Stimulated activated CD8-positive, alpha-beta memory T cell treated with anti-CD3 and anti-CD28 coated beads, Interleukin-2, amount 100 ng/mL, for 48 hours (primary cell): ENCODE measurements around the gene JMJD7.

Experiments
- DNase-seq, 2 donors: peaks; one replicate each; pipeline ENCODE4 v3.0.0-alpha.2; 2020; ENCODE audit warnings: low read depth in 2 of 2

Gene JMJD7

DNA sequence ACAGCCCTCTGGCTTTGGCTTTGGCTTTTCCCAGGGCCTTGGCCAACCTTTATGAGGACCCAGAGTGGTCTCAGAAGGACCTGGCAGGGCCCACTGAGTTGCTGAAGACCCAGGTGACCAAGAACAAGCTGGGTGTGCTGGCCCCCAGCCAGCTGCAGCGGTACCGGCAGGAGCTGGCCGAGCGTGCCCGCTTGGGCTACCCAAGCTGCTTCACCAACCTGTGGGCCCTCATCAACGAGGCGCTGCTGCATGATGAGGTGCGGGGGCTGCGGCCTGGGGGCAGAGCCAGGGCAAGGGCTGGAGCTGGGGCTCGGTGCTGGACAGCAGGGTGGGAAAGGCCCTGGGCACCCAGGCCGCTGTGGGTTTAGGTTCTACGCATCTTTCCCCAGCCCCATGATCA is 16.9 kb downstream of the JMJD7 start:
- DNase-seq: no peak

DNA sequence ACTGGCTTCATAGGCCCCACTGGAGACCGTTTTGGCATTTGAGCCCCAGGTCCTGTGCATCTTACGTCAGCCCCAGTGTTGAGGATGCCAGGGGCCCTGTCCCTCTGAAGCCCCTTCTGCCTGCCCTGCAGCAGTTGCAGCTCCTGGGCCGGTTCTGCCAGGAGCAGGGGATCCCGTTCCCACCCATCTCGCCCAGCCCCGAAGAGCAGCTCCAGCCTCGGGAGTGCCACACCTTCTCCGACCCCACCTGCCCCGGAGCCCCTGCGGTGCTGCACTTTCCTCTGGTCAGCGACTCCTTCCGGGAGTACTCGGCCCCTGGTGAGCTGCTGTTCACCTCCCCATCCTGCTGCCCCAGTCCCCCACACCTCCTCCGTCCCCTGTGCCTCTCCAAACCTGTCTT is 19.3 kb downstream of the JMJD7 start:
- DNase-seq: no peak

DNA sequence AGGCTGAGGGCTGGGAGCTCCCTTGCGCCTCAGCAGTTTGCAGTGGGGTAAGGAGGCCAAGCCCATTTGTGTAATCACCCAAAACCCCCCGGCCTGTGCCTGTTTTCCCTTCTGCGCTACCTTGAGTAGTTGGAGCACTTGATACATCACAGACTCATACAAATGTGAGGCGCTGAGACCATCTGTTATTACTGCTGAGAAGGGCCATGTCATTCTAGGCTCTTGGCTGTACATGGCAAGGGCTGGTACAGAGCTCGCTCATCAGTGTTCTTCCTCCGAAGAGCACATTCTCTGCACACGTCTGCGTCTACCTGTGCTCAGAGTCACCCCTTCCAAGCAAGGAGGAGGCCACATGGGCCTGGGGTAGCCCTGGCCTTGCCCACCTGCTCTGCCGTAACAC is 20.1 kb downstream of the JMJD7 start:
- no peak for DNase-seq

DNA sequence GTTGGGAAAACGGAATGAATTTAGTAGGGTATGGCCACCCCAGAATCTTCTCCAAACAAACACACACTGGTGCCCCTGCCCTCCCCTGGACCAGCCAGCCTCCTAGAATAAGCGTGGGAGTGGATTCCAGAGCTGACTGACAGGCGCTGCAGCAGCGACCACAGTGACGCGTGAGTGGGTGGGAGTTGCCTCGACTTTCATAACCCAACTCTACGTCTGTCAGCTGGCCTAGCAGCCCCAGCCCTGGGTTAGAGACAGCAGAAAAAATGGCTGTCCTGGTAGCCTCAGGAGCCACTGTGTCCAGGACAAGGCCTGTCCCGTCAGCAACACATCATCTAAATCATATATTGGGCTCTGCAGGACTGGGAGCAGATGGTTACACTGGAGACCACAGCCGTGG is 20.7 kb downstream of the JMJD7 start:
- DNase-seq: peak in 1 of 2 donors; percentile 58

DNA sequence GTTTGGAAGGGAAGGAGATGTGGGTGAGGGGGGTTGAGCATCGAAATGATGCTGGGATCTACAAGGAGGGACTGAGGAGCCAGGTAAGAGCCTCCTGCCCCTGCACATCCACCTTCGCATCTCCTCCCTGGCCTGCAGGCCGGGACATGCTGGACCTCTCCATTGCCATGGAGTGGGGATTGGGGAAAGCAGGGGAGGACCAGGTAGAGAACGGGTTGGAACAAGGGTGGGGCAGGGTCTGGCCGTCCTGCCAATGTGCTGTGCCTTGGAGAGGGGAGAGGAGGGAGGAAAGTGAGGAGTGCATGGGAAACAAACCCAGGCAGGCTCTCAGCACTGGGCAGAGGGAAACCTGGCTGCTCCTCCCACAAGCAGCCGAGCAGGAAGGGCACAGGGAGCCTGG is 21.3 kb downstream of the JMJD7 start:
- DNase-seq: no peak

DNA sequence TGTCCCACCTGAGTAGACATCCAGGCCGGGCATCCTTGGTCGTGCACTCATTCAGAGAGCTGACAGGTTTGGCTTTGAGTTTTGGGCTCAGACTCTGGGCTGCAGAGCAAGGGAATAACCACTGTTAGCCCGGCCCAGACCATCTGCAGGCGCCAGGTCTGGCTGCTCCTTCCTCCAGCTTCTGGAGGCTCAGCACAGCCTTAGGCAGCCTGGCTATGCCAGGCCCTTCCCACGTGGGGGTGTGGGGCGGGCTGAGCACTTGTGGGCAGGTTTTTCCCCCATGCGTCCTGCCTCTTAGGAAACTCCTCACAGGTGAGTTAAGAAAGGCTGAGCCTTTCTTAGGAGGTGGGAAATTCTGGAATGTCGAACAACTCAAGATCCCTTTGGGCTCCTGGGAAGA is 22.0 kb downstream of the JMJD7 start:
- no peak for DNase-seq

DNA sequence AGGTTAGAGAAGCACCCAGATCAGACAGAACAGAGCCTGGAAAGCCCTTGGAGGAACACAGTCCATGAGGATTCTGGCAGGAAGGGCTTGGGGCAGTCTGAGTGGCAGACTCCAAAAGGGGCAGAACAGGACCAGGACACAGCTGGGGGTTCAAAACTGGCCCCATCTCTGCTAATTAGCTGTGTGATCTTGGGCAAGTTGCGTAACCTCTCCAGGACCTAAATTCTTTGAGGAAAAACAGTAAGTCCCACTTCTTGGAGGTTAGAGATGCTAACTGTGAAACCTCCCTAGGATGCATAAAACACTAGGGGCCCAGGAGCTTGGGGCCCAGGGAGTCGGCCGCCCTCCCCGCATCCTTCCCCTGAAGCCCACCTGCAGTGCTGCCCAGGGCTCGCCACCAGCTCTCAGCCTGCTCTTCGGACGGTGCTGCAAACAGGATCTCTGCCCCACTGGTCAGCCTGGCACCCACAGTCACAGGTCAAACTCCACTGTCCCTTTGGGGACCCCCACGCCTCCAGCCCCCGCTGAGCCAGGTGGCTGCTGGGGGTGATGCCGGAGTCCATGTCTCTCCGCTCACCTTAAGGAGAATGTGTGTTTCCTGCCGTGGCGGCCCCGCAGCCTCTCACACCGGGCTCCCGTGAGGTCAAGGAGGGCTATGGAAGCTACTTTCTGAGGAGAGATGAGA is 22.7 kb downstream of the JMJD7 start:
- DNase-seq: no peak

DNA sequence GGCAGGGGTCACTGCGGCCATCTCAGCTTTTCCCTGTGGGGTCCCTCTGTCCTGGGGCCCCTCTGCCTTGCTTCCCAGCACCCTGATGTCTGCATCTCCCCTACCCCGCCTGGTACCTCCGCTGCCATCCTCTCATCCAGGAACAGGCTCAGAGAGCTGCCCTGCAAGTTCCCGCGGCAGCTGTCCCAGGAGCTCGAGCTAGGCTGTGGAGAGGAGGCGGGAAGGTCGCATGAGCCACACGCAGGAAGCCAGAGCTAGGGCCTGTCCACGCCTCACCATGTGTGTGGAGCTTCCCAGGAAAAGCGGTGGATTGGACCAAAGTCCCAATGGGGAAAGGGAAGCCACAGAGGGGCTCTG is 23.3 kb downstream of the JMJD7 start:
- no peak for DNase-seq

DNA sequence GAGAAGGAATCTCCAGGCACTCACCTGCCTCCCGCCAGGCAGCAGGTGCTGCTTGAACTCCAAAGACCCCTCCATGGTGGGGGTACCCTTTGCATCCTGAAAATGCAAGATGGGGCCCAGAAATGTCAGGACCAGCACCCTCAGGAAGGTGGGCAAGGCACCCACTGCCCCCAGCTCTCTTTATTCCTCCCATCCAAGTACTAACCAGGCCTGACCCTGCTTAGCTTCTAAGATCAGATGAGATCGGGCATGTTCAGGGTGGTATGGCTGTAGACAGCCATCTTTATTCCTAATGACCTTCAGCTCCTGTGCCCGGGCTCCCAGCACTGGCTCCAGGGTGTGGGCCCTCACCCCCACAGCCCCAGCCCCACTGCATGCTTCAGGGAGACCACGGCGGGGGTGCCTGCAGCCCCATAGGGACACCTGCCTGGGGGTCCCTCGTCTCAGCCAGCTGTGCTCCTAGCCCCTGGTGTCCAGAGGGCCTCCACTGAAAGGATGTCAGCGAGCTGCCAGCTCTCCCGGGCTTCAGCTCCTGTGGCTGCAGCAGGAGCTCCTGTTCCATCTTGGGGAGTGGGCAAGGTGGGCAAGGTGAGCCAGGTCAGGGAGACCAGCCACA is 24.0 kb downstream of the JMJD7 start:
- no peak for DNase-seq

DNA sequence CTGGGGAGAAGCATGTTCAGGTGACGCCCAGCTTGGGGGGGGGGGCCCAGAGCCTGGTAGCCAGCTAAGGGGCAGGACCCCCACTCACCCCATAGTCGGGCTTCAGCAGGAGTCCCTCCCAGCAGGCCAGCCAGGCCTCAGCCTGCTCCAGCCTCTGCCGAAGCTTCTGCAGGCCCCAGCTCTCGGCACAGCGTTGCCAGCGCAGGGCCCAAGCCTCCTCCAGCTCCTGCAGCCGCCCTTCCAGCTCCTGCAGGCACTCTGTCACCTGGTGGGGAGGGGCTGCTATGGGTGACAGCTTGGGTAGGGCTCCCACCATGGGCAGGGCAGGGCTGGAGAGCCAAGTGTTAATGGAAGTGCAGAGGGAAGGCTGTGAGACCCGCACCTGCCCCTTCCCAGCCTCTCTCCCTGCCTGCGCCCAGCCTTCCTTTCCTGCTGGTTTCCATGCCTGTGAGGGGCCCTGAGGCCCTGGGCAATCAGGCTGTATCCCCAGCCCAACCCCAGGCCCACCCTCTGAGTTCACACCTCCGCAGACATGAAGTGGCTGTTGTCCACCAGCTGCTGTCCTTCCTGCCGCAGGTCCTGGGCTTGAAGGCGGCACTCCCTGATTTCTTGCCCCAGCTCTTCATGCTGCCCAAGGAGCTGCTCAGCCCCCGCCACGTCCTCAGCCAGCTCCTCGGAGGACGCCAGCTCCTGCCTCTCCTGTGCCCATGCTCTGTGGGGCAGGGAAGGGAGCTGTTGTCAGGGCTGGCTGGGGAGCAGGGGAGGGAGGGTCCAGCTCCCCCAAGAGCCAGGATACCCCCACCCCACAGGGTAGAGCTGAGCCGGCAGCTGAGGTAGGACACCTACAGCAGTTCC is 25.1 kb downstream of the JMJD7 start:
- no peak for DNase-seq

DNA sequence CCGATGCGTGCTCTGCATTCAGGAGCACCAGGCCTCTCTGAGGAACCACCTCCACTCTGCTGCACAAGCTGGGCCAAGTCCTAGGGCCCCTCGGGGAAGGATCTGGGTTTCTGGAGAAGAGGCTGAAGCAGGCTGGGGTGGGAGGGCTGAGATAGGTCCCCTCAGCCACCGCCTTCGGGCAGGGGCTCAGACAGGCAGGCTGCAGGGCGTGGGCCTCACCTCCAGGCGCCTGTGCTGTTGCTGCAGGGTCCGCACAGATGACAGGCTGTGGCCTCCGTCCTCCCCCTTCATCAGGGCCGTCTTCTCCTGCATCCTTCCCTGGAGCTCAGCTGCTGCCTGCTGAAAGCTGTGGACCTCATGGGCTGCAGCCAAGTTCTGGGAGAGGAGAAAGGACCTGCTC is 25.9 kb downstream of the JMJD7 start:
- no peak for DNase-seq

DNA sequence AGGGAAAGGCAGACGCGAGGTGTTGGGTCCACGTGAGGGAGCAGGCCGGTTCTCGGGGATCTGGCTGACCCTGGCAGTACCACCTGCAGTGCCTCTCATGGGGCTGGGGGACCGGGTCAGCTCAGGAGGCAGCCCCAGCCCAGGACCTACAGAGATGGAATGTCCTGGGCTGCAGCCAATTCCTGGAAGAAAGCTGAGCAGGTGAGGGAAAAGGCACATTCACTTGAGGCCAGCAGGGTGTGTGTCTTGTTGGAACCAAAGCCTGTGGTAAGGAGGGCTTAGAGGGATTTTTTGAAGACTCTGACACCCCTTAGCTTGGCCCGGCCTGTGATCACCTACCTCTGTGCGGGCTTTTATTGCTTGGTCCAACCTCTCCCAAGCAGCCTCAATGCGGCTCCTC is 26.6 kb downstream of the JMJD7 start:
- no peak for DNase-seq

DNA sequence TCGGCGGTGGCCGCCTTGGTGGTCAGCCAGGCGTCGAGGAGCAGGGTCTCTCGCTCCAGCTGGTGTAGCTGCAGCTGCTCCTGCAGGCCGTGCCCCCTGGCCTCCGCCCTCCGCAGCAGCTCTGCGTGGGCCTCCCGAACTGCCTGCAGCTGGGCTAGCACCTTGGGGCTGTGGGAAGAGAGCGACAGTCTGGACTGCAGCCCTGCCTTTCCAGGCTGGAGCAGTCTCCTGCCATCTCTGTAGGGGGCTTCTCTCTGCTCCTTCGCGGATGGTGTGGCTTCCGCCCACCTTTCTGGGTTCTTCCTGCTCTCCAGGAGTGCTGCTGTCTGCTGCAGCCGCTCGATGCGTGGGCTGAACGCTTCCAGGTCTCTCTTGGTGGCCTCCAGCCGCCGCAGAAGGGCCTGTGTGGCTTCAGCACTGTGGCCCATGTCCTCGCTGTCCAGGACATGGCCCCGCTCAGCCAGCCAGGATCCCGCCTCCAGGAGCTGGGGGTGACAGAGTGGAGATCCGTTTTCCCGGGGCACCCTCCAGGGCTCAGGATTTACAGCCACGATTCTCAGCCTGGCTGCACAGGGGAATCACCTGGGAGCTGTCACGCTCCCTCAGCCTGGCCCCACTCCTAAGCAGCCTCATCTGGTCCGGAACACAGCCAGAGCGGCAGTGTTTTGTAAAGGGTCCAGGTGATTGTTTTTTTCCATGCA is 27.5 kb downstream of the JMJD7 start:
- no peak for DNase-seq

DNA sequence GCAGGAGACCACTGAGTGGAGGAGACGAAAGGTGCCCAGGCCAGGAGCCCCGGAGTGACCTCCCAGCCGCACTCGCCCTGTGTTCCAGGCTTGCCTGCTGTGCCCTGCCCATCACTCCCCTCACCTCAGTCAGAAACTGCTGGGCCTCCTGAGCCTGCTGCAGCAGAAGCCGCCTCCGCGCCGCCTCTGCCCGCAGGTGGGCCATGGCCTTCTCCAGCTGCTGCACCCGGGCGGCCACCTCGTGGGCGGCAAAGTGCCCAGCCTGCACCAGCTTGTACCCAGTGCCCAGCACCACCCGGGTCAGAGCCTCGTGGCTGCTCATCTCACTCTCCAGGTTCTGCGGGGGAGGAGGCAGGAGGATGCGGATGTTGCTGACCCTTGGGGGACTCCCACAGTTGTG is 28.4 kb downstream of the JMJD7 start:
- no peak for DNase-seq

DNA sequence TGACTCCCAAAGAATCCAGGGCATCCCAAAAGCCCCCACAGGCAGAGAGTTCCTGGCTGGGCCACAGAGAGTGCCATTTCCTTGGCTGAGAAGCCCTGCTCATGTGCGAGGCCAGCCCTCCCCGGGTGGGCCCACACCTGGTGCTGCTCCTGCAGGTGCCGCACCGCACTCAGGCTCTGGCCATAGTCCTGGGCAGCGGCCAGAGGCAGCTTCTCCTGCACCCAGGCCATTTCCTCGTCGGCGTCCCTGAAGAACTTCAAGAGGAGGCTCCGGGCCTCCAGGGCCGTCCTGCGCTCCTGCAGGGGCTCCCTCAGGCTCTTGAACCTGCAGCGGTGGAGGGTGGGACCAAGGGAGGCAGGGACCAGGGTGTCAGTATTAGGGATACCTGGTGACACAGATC is 28.8 kb downstream of the JMJD7 start:
- DNase-seq: no peak

DNA sequence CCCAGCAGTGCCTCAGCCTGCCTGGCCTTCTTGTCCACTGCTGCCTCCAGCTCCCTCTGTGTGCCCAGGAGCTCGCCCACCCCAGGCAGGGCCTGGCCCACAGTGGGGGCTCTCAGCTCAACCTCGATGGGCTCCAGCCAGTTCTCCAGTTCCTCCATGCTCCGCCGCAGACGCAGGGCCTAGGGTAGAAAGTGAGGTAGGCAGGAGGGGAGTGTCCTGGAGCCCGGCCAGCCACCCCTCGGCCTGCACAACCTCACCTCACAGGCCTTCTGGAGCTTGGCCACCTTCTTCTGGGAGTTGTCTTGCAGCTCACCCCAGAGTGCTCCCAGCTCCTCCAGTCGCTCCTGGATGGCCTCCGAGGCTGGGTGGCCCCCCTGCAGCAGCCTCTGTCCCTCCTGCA is 29.4 kb downstream of the JMJD7 start:
- DNase-seq: no peak

DNA sequence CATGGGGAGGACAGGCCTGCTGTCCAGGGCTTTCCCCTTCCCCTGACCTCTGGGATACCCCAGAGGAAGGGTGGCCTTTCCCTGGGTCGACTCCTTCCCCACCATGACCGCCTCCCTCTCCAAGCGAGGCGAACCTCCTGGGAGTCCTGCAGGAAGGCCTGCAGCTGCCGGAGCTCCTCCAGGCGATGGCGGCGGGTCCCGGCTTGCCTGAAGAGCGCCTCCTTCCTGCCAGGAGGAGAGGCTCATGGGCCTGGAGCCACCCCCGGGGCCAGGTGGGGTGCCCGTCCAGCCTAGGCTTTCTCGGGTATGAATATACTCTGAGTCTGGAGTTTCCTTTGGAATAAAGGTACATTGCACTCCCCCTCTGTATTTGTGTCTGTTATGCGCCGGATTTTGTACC is 30.9 kb downstream of the JMJD7 start:
- DNase-seq: no peak

DNA sequence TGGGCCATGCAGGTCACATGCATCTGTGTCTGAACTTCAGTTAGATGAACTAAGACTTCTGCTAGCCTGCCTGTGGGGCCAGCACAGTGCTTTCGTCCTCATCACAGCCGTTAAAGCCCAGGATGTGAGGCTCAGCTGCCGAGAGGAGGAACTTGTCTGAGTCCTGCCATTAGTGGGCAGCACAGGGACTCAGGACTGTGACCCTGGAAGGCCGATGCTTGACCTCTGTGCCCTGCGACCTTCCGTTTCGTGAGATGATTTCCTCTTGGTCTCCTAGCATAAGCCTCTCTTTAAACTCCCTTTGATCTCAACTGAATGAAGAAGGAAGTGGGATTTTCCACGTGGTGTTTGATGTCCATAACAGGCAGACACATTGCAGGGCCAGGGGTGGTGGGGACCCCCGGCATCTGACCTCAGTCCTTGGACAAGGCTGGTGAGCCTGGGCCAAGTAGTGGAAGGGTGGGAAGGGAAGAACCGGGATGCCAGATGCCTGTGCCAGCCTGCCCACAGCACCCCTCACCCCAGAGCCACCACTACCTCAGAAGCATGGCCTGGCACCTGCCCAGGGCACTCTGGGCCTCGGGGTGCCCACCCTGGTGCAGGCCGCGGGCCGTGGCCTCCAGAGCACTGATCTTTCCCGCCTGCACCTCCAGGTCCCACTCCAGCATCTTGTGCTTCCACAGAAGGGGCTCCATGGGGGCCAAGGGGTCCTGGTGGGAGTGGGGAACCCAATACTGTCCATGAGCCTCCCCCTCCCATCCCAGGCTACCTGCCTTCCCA is 32.3 kb downstream of the JMJD7 start:
- no peak for DNase-seq

DNA sequence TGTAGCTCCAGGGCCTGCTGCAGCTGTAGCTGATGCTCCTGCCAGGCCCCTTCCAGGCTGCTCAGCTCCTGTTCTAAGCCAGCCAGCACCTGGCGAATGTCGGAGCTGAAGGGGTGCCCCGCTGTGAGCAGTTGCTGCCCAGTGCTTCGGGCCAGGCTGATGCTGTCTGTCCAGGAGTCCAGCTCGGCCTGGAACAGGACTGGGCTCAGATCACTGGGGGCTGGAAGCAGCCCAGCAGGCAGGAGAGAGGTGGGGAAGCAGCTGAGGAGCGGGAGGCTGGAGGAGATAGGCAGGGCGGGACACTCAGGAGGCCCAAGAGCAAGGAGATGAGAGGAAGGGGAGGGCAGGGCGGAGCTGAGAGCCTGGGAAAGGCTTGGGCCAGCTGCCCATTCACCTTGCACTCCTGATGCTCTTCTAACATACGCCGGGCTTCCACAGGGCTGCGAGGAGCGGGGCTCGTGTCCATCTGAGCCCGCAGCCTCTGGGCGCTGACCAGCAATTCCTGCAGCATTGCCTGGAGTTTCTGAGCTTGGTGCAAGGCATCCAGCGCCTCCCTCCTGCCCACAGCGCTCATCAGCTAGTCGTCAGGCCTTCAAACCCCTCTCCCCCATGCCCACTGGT is 34.0 kb downstream of the JMJD7 start:
- DNase-seq: no peak

DNA sequence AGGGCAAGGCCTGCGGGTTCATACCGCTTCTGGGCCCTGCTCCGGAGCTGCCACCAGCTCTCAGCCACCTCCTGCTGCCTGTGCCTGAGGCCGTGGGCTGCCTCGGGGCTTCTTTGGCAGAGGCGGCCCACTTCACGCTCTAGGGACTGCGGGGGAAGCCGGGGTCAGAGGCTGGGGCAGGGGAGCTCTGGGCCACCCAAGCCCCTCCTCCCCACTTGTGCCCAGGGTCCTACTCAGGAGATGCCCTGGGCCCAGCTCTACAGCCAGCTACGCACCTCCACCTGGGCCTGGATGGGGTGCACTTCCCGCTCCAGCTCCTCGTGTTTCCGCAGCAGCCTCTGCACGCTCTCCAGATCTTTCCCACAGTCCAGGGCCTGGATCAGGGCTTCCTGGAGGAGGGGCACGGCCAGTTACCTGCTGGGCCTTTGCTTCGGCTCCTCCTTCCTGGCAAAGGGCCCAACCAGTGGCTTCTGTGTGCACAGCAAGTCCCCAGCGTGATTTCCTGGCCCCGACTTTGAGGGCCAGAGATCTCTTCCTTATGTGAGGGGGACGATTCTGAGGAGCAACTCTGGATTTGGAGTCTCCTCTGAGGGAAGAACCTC is 34.7 kb downstream of the JMJD7 start:
- no peak for DNase-seq

DNA sequence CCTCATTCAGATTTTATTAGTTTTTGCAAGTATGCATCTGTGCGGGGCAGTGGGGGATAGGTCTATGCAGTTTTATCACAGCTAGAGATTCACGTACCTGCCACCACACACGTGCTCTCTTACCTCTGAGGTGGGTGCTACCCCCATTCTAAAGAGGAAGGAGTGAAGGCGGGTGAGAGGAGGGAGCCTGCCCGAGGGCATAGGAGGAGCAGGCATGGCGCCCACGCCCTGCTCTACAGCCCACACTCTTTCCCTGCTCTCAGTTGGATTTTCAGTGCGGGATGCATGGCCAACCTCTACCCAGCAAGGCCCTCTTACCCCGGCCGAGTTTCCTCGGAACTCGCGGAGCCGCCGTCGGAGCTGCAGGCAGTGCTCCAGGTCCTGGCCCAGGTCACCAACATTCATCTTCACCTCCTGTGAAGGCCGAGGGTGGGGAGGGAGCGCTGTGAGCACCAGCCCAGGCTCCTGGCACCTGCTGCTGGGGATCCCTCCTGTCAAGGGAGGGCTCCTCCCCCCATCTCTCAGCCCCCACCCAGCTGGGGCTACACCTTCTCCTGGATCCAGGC is 37.7 kb downstream of the JMJD7 start:
- DNase-seq: no peak
